Erythroblast (primary cell): ENCODE results near the gene HOXA3.

Experiments
- GATA1 ChIP-seq: IDR thresholded peaks from 2 replicates; pipeline ENCODE4 v1.6.1; 2011; ENCODE audit warnings: low read depth, mild to moderate bottlenecking, control low read depth, low read length, moderate library complexity
- POLR2A ChIP-seq: IDR thresholded peaks from 2 replicates; pipeline ENCODE4 v1.6.1; 2011; ENCODE audit warnings: mild to moderate bottlenecking, low read length

- no peak for TF ChIP-seq POLR2A
- TF ChIP-seq GATA1: no peak
Measured at GRCh38 chr7:27181795-27182275, 29.5 kb upstream of the HOXA3 start.
